Parathyroid adenoma (tissue), 2 donors: Measurements from ENCODE around the gene RBM42.

Experiments
- H2AFZ ChIP-seq: fragments of 300-600 bp; sonication (generic); one replicate; pipeline ENCODE4 v1.7.0; 2017; ENCODE audit warnings: antibody characterized with exemption, mild to moderate bottlenecking
- H3K27ac ChIP-seq: fragments of 300-600 bp; sonication (generic); one replicate; pipeline ENCODE4 v1.7.0; 2017
- H3K27me3 ChIP-seq: fragments of 300-600 bp; sonication (generic); one replicate; pipeline ENCODE4 v1.7.0; 2017; ENCODE audit warnings: low read length; ENCODE audit not compliant: control insufficient read depth, insufficient read depth
- H3K36me3 ChIP-seq: fragments of 300-600 bp; sonication (generic); one replicate; pipeline ENCODE4 v1.7.0; 2017; ENCODE audit warnings: low read length; ENCODE audit not compliant: control insufficient read depth, insufficient read depth
- H3K4me1 ChIP-seq: fragments of 300-600 bp; sonication (generic); one replicate; pipeline ENCODE4 v1.7.0; 2017; ENCODE audit warnings: control low read depth
- H3K4me2 ChIP-seq: fragments of 300-600 bp; sonication (generic); one replicate; pipeline ENCODE4 v1.7.0; 2017; ENCODE audit warnings: low read length
- H3K4me3 ChIP-seq: fragments of 300-600 bp; sonication (generic); one replicate; pipeline ENCODE4 v1.7.0; 2017; ENCODE audit warnings: low read depth, low read length
- H3K79me2 ChIP-seq: fragments of 300-600 bp; sonication (generic); one replicate; pipeline ENCODE4 v1.7.0; 2017; ENCODE audit warnings: control low read depth
- H3K9ac ChIP-seq: fragments of 300-600 bp; sonication (generic); one replicate; pipeline ENCODE4 v1.7.0; 2017; ENCODE audit warnings: mild to moderate bottlenecking
- H3K9me3 ChIP-seq: fragments of 300-600 bp; sonication (generic); one replicate; pipeline ENCODE4 v1.7.0; 2017; ENCODE audit warnings: low read length; ENCODE audit not compliant: control insufficient read depth
- CTCF ChIP-seq: fragments of 300-600 bp; sonication (generic); IDR thresholded peaks from one replicate; pipeline ENCODE4 v1.7.0; 2017; ENCODE audit warnings: antibody characterized with exemption, mild to moderate bottlenecking
- donor health status: primary hyperparathyroidism.

The RBM42 gene

GRCh38 chr19:35644206-35644986, 15.6 kb downstream of the RBM42 start:
- no peak for TF ChIP-seq CTCF
- Histone ChIP-seq H3K79me2 (peaks cover 13% of the 10 kb centered on the region), H3K4me3 (peak overlapping the region; percentile 81), H3K9ac (peak overlapping the region; percentile 13), H3K27me3 (no peaks in the 10 kb centered on the region), H2AFZ (peak overlapping the region; percentile 82), H3K4me1 (no peaks in the 10 kb centered on the region), H3K27ac (peak overlapping the region; percentile 88), H3K4me2 (peak overlapping the region; percentile 99), H3K36me3 (no peaks in the 10 kb centered on the region), H3K9me3 (no peaks in the 10 kb centered on the region)

GRCh38 chr19:35644987-35645679, 16.3 kb downstream of the RBM42 start:
- TF ChIP-seq CTCF, result no peak
- no peaks in the 10 kb centered on the region for H3K4me1 ChIP-seq

GRCh38 chr19:35645680-35646511, 17.1 kb downstream of the RBM42 start:
- H3K27ac ChIP-seq, result peak overlapping the region; percentile 88
- TF ChIP-seq CTCF, result no peak
- no peaks in the 10 kb centered on the region for H3K27me3 ChIP-seq
- H2AFZ ChIP-seq, result peak overlapping the region; percentile 82
- no peak overlapping the region for H3K9ac ChIP-seq
- no peaks in the 10 kb centered on the region for H3K4me1 ChIP-seq
- H3K9me3 ChIP-seq, result no peaks in the 10 kb centered on the region
- H3K4me3 ChIP-seq, result no peak overlapping the region
- H3K4me2 ChIP-seq, result no peak overlapping the region
- H3K79me2 ChIP-seq, result peaks cover 17% of the 10 kb centered on the region
- H3K36me3 ChIP-seq, result no peaks in the 10 kb centered on the region

More at GRCh38 chr19:35644987-35645679, 16.3 kb downstream of the RBM42 start:
- Histone ChIP-seq H2AFZ (peak overlapping the region; percentile 82), H3K9ac (peak overlapping the region; percentile 13), H3K27ac (peak overlapping the region; percentile 88), H3K36me3 (no peaks in the 10 kb centered on the region), H3K4me2 (peak overlapping the region; percentile 99), H3K4me3 (peak overlapping the region; percentile 81), H3K79me2 (peaks cover 17% of the 10 kb centered on the region), H3K27me3 (no peaks in the 10 kb centered on the region), H3K9me3 (no peaks in the 10 kb centered on the region)

GRCh38 chr19:35648017-35648961, 19.5 kb downstream of the RBM42 start, which contains the start of gene COX6B1:
Gene COX6B1 (plus strand): TSS chr19:35648323. CDS start chr19:35651244, 2,921 bp downstream.
- Histone ChIP-seq H3K9ac (peak within 1 kb of the TSS; percentile 32), H3K4me3 (peak within 1 kb of the TSS; percentile 95), H3K27me3 (no peaks in the 10 kb centered on the region), H3K4me1 (no peaks in the 10 kb centered on the region), H3K27ac (peak within 1 kb of the TSS; percentile 78), H3K9me3 (no peaks in the 10 kb centered on the region), H3K79me2 (peaks cover 17% of the 10 kb centered on the region), H3K4me2 (peak within 1 kb of the TSS; percentile 75), H2AFZ (peak within 1 kb of the TSS; percentile 76), H3K36me3 (no peaks in the 10 kb centered on the region)
- no peak for TF ChIP-seq CTCF
